ENCODE results near the gene TSPAN18. TPM values are rescaled to one million over a fixed set of nuclear protein-coding genes. Genes with fewer than 3 reads are reported as not detected.

TSPAN18 gene
- total RNA-seq, 1 experiment from 2014 or later: 2.8 TPM

DNA sequence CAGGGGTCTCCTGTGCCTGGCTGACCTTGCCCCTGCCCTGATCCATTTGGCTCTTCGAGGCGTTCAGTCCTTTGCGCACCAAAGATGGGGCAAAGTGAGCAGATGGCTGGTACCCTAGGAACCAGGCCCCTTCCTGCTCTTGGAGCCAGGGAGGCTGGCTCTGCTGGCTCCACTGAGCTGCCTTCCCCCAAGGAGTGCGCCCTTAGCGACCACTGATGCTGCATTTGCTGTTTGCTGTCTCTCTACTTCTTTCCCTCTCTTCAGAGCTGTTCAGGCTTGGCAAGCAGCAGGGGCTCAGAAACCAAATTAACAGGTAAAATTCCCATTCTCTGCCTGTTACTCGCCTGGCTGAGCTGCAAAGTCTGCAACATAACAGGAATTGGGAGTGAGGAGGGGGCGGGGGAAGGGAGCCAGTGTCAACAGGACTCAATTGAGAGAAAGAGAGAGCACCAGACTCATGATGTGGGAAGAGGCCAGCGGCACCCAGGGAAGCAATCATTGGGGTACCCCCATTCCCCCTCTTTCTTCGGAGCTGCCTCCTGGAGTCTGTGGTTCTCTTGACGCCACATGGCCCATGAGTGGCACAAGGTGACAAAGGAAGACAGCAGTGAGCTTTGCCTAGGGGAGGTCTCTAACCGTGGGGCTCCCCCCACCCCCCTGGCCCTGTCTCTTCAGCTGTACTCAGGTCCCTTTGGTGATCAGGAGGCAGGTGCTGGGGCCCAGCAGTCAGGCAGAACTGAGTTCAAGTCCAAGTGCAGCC is 121.6 kb downstream of the TSPAN18 start:
- BruUV-seq (replicated peaks): no TSS peak
- no peak overlapping the region for H3K4me3 ChIP-seq (ENCODE audit: low read depth, low read length, poor library complexity, severe bottlenecking)
- no peak overlapping the region for H3K27ac ChIP-seq (ENCODE audit: low read depth, low read length, poor library complexity, severe bottlenecking)
- TF ChIP-seq, protein P1, sequence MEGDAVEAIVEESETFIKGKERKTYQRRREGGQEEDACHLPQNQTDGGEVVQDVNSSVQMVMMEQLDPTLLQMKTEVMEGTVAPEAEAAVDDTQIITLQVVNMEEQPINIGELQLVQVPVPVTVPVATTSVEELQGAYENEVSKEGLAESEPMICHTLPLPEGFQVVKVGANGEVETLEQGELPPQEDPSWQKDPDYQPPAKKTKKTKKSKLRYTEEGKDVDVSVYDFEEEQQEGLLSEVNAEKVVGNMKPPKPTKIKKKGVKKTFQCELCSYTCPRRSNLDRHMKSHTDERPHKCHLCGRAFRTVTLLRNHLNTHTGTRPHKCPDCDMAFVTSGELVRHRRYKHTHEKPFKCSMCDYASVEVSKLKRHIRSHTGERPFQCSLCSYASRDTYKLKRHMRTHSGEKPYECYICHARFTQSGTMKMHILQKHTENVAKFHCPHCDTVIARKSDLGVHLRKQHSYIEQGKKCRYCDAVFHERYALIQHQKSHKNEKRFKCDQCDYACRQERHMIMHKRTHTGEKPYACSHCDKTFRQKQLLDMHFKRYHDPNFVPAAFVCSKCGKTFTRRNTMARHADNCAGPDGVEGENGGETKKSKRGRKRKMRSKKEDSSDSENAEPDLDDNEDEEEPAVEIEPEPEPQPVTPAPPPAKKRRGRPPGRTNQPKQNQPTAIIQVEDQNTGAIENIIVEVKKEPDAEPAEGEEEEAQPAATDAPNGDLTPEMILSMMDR (conservative IDR thresholded peaks at IDR 0.05; ENCODE audit: low read depth, low read length): no peak
- no peak for TF ChIP-seq EZH2 (IDR thresholded peaks at IDR 0.05; ENCODE audit: borderline replicate concordance, low read depth, low read length, poor library complexity, severe bottlenecking)
- CTCF ChIA-PET: no interaction called here
- peaks cover 10% of the 10 kb centered on the region for H3K9me3 ChIP-seq (ENCODE audit: low read depth, low read length, poor library complexity, severe bottlenecking)
- H3K36me3 ChIP-seq (ENCODE audit: insufficient read depth, low read length, poor library complexity, severe bottlenecking): no peaks in the 10 kb centered on the region
- POLR2A ChIA-PET (ENCODE audit: low non-redundant PET): no interaction called here
- DNase-seq (ENCODE audit: low spot score): no peak
- H3K4me1 ChIP-seq (ENCODE audit: insufficient read depth, low read length, poor library complexity, severe bottlenecking): no peaks in the 10 kb centered on the region
- intact Hi-C loops (cut with micrococcal nuclease; ENCODE audit: unreplicated experiment): no loop called here
- H3K27me3 ChIP-seq (replicated peaks; ENCODE audit: insufficient read depth, low read depth, low read length, poor library complexity): no peaks in the 10 kb centered on the region

DNA sequence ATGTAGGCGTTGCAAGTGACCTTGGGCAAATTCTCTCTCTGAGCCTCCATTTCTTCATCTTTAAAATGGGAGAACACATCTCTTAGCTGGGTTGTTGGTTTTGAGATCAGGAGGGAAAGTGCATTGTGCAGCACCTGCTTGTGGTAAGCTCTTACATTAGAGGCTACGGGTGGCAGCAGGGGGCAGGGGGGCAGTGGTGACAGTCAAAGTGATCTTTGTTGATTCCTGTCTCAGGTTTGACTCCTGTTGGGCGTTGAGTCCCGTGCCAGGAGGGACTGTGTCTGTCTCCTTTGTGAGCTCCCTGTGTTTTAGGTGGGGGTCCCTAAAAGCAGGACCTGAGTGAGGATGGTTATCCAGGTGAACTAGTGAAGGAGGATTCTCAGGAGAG is 122.2 kb downstream of the TSPAN18 start:
- DNase-seq (ENCODE audit: low spot score): no peak
- Histone ChIP-seq H3K36me3 (ENCODE audit: insufficient read depth, low read length, poor library complexity, severe bottlenecking) (no peaks in the 10 kb centered on the region), H3K27me3 (replicated peaks; ENCODE audit: insufficient read depth, low read depth, low read length, poor library complexity) (no peaks in the 10 kb centered on the region), H3K9me3 (ENCODE audit: low read depth, low read length, poor library complexity, severe bottlenecking) (peaks cover 10% of the 10 kb centered on the region), H3K4me3 (ENCODE audit: low read depth, low read length, poor library complexity, severe bottlenecking) (no peak overlapping the region), H3K27ac (ENCODE audit: low read depth, low read length, poor library complexity, severe bottlenecking) (no peak overlapping the region), H3K4me1 (ENCODE audit: insufficient read depth, low read length, poor library complexity, severe bottlenecking) (no peaks in the 10 kb centered on the region)
- BruUV-seq (replicated peaks): no TSS peak
- CTCF ChIA-PET: no interaction called here
- POLR2A ChIA-PET (ENCODE audit: low non-redundant PET): no interaction called here
- no peak for TF ChIP-seq EZH2 (IDR thresholded peaks at IDR 0.05; ENCODE audit: borderline replicate concordance, low read depth, low read length, poor library complexity, severe bottlenecking)
- TF ChIP-seq, protein P1 (conservative IDR thresholded peaks at IDR 0.05; ENCODE audit: low read depth, low read length): no peak
- intact Hi-C loops (cut with micrococcal nuclease; ENCODE audit: unreplicated experiment): no loop called here

DNA sequence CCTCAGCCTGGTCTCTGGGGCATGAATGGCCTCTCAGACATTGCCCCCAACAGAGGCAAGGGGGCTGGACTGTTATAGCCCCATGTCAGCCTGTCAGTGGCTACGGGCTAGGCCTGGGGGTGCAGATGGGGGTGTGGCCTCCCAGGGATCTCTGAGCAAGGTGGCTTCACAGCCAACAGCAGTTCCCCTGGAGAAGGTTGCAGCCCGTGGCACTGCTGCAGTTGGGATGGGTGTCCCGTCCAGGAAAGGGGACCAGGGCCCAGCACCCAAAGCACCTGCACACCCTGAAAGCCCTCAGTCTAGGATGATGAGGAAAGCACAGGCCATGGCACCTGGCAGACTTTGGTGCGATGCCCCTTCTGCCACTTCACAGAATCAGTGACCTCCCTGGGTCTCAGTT is 122.7 kb downstream of the TSPAN18 start:
- no peak for DNase-seq (ENCODE audit: low spot score)
- Histone ChIP-seq H3K4me1 (ENCODE audit: insufficient read depth, low read length, poor library complexity, severe bottlenecking) (no peaks in the 10 kb centered on the region), H3K9me3 (ENCODE audit: low read depth, low read length, poor library complexity, severe bottlenecking) (peaks cover 8% of the 10 kb centered on the region), H3K27me3 (replicated peaks; ENCODE audit: insufficient read depth, low read depth, low read length, poor library complexity) (no peaks in the 10 kb centered on the region), H3K4me3 (ENCODE audit: low read depth, low read length, poor library complexity, severe bottlenecking) (no peak overlapping the region), H3K27ac (ENCODE audit: low read depth, low read length, poor library complexity, severe bottlenecking) (no peak overlapping the region), H3K36me3 (ENCODE audit: insufficient read depth, low read length, poor library complexity, severe bottlenecking) (no peaks in the 10 kb centered on the region)
- BruUV-seq (replicated peaks): no TSS peak
- intact Hi-C loops (cut with micrococcal nuclease; ENCODE audit: unreplicated experiment): no loop called here
- POLR2A ChIA-PET (ENCODE audit: low non-redundant PET): no interaction called here
- TF ChIP-seq EZH2 (IDR thresholded peaks at IDR 0.05; ENCODE audit: borderline replicate concordance, low read depth, low read length, poor library complexity, severe bottlenecking): no peak
- TF ChIP-seq, protein P1 (conservative IDR thresholded peaks at IDR 0.05; ENCODE audit: low read depth, low read length): no peak
- CTCF ChIA-PET: no interaction called here

Data from A673 (cell line).